NB4 (cell line): Measurements from ENCODE around the gene TMED8.
"Not testable (repeated sequence)": the region's sequence is repeated elsewhere in the genome, so short reads cannot be mapped to it uniquely, and the experiment has no call there.

Source experiments
- DNase-seq: peaks from one replicate; pipeline ENCODE4 v3.0.0; 2010; ENCODE audit warnings: low read depth
- H3K4me3 ChIP-seq: one replicate; pipeline ENCODE4 v1.5.1; 2011; ENCODE audit warnings: mild to moderate bottlenecking, low read depth, low read length, moderate library complexity
- MAX ChIP-seq: IDR thresholded peaks from 2 replicates; pipeline ENCODE4 v1.6.1; 2011; ENCODE audit warnings: low read depth, low read length
- MYC ChIP-seq: IDR thresholded peaks from 2 replicates; pipeline ENCODE4 v1.6.1; 2011; ENCODE audit warnings: low read depth, low read length
- POLR2A ChIP-seq: IDR thresholded peaks from 2 replicates; pipeline ENCODE4 v1.6.1; 2011; ENCODE audit warnings: mild to moderate bottlenecking; ENCODE audit not compliant: insufficient read length; ENCODE audit errors: extremely low read depth
- TF ChIP-seq, protein P1 (sequence below): IDR thresholded peaks from one replicate; pipeline ENCODE4 v1.5.1; 2012; ENCODE audit warnings: low read depth, low read length

The TMED8 gene

GRCh38 chr14:77376771-77377501 lies at the start of gene TMED8, which contains the start of gene SAMD15:
Gene TMED8, minus strand, starts transcription at chr14:77377094. Its CDS starts 41 bp downstream, at chr14:77377053.
Gene SAMD15, plus strand, starts transcription at chr14:77377379. Its CDS starts 40 bp downstream, at chr14:77377419.
- TF ChIP-seq, protein P1, sequence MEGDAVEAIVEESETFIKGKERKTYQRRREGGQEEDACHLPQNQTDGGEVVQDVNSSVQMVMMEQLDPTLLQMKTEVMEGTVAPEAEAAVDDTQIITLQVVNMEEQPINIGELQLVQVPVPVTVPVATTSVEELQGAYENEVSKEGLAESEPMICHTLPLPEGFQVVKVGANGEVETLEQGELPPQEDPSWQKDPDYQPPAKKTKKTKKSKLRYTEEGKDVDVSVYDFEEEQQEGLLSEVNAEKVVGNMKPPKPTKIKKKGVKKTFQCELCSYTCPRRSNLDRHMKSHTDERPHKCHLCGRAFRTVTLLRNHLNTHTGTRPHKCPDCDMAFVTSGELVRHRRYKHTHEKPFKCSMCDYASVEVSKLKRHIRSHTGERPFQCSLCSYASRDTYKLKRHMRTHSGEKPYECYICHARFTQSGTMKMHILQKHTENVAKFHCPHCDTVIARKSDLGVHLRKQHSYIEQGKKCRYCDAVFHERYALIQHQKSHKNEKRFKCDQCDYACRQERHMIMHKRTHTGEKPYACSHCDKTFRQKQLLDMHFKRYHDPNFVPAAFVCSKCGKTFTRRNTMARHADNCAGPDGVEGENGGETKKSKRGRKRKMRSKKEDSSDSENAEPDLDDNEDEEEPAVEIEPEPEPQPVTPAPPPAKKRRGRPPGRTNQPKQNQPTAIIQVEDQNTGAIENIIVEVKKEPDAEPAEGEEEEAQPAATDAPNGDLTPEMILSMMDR: no peak
- TF ChIP-seq POLR2A: peak; percentile 47
- DNase-seq: peak; percentile 87

DNA sequence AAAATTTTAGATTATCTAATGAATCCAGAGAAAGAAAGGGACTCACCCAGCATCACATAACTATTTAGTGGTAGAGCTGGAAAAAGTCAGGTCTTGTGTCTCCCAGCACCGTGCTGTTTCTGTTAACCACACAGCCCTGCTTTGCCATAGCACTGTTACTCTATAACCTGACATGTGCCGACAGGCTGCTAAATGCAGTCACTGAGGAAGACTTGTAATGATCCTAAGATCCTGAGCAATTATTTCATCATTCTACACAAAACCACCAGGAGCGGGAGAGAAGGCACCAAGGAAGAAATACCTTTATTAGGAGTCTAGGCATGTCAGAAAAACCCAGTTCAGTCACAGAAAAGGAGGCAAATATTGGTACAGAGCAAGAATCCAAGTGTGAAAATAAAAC lies 49.5 kb upstream of the TMED8 start:
- no peak for DNase-seq
- no peak overlapping the region for H3K4me3 ChIP-seq
- TF ChIP-seq POLR2A: no peak
- TF ChIP-seq, protein P1: no peak
- no peak for TF ChIP-seq MAX
- TF ChIP-seq MYC: no peak

More at GRCh38 chr14:77376771-77377501, at the start of gene TMED8, which contains the start of gene SAMD15:
- peak within 1 kb of the TSS; percentile 81 for H3K4me3 ChIP-seq

DNA sequence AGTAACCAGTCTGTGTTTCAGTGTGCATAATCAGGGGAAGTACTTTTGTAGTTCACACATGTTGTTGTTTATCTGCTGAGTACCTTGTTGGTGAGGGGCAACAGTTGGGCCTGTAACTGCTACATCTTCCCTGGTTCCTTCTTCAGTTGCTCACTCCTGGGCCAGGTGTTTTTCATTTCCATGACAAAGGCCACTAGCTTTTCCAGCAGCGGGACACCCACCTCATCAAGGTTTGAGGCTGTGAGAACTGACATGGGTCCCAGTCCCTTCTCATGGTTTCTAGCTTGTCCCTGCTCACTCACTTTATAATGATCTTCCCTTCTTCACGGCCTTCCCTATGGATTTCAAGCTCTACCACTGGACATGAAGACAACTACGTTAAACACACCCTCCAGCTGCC lies 48.0 kb upstream of the TMED8 start:
- H3K4me3 ChIP-seq: no peak overlapping the region
- no peak for DNase-seq
- TF ChIP-seq MYC: no peak
- no peak for TF ChIP-seq POLR2A
- TF ChIP-seq, protein P1: no peak

- no peak for TF ChIP-seq MAX
- TF ChIP-seq, protein P1: no peak
- TF ChIP-seq POLR2A: no peak
- TF ChIP-seq MYC: no peak
- no peak for DNase-seq
- no peak within 1 kb of the TSS for H3K4me3 ChIP-seq
Observed at GRCh38 chr14:77423423-77423822, 46.5 kb upstream of the TMED8 start, which contains the start of gene NOXRED1. Gene NOXRED1, minus strand, starts transcription at chr14:77423523. Its CDS starts 634 bp downstream, at chr14:77422889.

GRCh38 chr14:77421201-77421600 lies 44.3 kb upstream of the TMED8 start:
- DNase-seq: peak; percentile 12
- TF ChIP-seq MAX (no peak), POLR2A (no peak), MYC (no peak)
- TF ChIP-seq, protein P1: no peak
- no peak overlapping the region for H3K4me3 ChIP-seq

- TF ChIP-seq MYC: no peak
- no peak for DNase-seq
- no peak overlapping the region for H3K4me3 ChIP-seq
Observed at GRCh38 chr14:77416836-77417235, 39.9 kb upstream of the TMED8 start.

DNA sequence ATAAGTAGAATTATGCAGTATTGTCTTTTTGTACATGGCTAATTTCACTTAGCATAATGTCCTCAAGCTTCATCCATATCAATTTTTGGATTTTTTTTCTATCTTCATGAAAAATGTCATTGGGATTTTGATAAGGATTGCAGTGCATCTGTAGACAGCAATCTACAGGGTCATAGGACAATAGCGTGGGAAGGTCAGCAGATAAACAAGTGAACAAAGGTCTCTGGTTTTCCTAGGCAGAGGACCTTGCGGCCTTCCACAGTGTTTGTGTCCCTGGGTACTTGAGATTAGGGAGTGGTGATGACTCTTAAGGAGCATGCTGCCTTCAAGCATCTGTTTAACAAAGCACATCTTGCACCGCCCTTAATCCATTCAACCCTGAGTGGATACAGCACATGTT lies 39.2 kb upstream of the TMED8 start:
- DNase-seq: not testable (repeated sequence)

DNA sequence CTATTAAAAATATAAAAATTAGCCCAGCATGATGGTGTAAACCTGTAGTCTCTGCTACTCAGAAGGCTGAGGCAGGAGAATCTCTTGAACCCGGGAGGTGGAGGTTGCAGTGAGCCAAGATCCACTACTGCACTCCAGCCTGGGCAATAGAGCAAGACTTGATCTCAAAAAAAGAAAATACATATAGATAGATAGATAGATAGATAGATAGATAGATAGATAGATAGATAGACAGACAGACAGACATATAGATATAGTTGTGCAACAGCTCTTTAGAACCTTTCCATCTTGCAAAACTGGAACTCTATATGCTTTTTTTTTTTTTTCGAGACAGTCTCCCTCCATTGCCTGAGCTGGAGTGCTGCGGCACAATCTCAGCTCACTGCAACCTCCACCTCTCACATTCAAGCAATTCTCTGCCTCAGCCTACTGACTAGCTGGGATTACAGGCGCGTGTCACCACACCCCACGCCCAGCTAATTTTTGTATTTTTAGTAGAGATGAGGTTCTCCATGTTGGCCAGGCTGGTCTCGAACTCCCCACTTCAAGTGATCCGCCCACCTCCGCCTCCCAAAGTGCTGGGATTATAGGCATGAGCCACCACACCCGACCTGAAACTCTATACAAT lies 38.6 kb upstream of the TMED8 start:
- not testable (repeated sequence) for DNase-seq, H3K4me3 ChIP-seq

More for the DNA sequence above, 39.2 kb upstream of the TMED8 start:
- not testable (repeated sequence) for H3K4me3 ChIP-seq
